Activated CD4-positive, alpha-beta T cell treated with anti-CD3 and anti-CD28 coated beads, Interleukin-2, amount 10 ng/mL, durations not matched to agents 24 days and 14 days (primary cell): ENCODE results near the gene POLR1D. TPM values are rescaled to one million over a fixed set of nuclear protein-coding genes. Genes with fewer than 3 reads are reported as not detected.
"Not testable (repeated sequence)": the region's sequence is repeated elsewhere in the genome, so short reads cannot be mapped to it uniquely, and the experiment has no call there.

ENCODE experiments used
- DNase-seq: peaks from one replicate; pipeline ENCODE4 v3.0.0; 2022
- H3K27ac Mint-ChIP-seq: one replicate; pipeline ENCODE4 v1.8.0; 2022; ENCODE audit warnings: mild to moderate bottlenecking, mixed read lengths
- H3K27me3 Mint-ChIP-seq: one replicate; pipeline ENCODE4 v1.8.0; 2022; ENCODE audit warnings: mixed read lengths
- H3K36me3 Mint-ChIP-seq: one replicate; pipeline ENCODE4 v1.8.0; 2022; ENCODE audit warnings: low read depth, mild to moderate bottlenecking, mixed read lengths
- H3K4me1 Mint-ChIP-seq: one replicate; pipeline ENCODE4 v1.8.0; 2021; ENCODE audit warnings: mixed read lengths
- H3K4me3 Mint-ChIP-seq: one replicate; pipeline ENCODE4 v1.8.0; 2022; ENCODE audit warnings: mild to moderate bottlenecking, moderate library complexity, mixed read lengths
- H3K9me3 Mint-ChIP-seq: one replicate; pipeline ENCODE4 v1.8.0; 2021; ENCODE audit warnings: mixed read lengths
- intact Hi-C: fragments of 100-400 bp; cut with micrococcal nuclease; formaldehyde crosslinking; loops from one replicate; pipeline ENCODE4 v1.15.1; 2023
- total RNA-seq: library from RNA; stranded (reverse); gene quantifications from 2 replicates; pipeline ENCODE4 v1.2.3, GENCODE V29; 2022

POLR1D gene
- total RNA-seq, 1 donor from 2014 or later = 140 TPM

GRCh38 chr13:27622102-27622820 lies 569 bp downstream of the POLR1D start:
- DNase-seq = no peak
- Mint-ChIP-seq H3K4me3 (peak overlapping the region; percentile 98), H3K27ac (peak overlapping the region; percentile 98), H3K36me3 (peaks cover 43% of the 10 kb centered on the region), H3K27me3 (no peaks in the 10 kb centered on the region), H3K4me1 (peaks cover 52% of the 10 kb centered on the region), H3K9me3 (peaks cover 3% of the 10 kb centered on the region)
- intact Hi-C loops = loop anchor here (10.0 kb wide), 1 partner anchor 247 kb away; no protein-coding TSS in a partner anchor

DNA sequence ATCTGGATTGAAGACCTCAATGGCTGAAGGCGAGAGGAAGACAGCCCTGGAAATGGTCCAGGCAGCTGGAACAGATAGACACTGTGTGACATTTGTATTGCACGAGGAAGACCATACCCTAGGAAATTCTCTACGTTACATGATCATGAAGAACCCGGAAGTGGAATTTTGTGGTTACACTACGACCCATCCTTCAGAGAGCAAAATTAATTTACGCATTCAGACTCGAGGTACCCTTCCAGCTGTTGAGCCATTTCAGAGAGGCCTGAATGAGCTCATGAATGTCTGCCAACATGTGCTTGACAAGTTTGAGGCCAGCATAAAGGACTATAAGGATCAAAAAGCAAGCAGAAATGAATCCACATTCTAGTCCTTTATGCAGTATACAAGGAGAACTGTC lies 1.2 kb downstream of the POLR1D start:
- intact Hi-C loops = loop anchor here (10.0 kb wide), 1 partner anchor 248 kb away; no protein-coding TSS in a partner anchor
- peaks cover 48% of the 10 kb centered on the region for H3K36me3 Mint-ChIP-seq
- peak overlapping the region; percentile 98 for H3K4me3 Mint-ChIP-seq
- no peak for DNase-seq
- H3K27me3 Mint-ChIP-seq = no peaks in the 10 kb centered on the region
- H3K9me3 Mint-ChIP-seq = peaks cover 3% of the 10 kb centered on the region
- peaks cover 56% of the 10 kb centered on the region for H3K4me1 Mint-ChIP-seq
- H3K27ac Mint-ChIP-seq = peak overlapping the region; percentile 10

DNA sequence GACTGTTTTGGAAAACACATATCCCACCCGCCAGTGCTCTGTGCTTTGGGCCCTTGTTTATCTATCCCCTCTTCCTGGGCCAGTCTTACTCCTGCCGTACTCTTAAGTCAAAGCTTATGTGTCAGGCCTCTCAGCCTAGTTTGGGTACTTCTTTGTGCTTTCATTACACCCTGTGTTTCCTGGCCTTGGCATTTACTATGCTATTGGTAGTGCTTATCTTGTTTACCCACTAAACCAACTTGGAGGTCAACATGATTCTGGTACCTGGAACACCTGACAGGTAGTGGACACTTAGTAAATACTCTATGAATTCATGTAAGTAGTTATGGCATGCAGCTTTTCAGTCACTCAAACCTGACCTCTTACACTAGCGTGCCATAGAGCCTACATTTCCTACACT lies 2.4 kb downstream of the POLR1D start:
- intact Hi-C loops = loop anchor here (10.0 kb wide), 1 partner anchor 249 kb away; no protein-coding TSS in a partner anchor
- Mint-ChIP-seq H3K4me3 (peak overlapping the region; percentile 22), H3K4me1 (peaks cover 52% of the 10 kb centered on the region), H3K9me3 (peaks cover 3% of the 10 kb centered on the region), H3K27me3 (no peaks in the 10 kb centered on the region), H3K36me3 (peaks cover 53% of the 10 kb centered on the region), H3K27ac (no peak overlapping the region)
- DNase-seq = no peak

DNA sequence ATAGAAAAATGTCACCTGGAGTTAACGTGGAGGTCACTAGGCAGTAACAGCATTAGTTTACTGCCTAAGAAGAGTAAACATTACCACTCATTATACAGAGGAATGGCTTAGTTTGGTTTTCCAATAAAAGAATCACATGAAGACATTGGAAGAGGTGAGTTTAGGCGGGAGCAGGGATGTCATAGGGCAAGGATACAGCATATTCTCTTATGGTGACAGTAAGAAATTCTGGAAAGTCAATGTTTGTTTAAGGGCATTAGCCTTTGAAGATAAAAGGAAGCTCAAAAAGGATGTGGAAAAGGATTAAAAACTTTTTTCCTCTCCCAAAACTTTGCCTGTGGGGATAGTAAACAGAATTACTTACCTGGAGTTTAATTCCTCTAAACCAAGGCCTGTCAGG lies 4.1 kb downstream of the POLR1D start:
- Mint-ChIP-seq H3K27ac (no peak overlapping the region), H3K36me3 (peaks cover 58% of the 10 kb centered on the region), H3K9me3 (peaks cover 3% of the 10 kb centered on the region), H3K4me3 (no peak overlapping the region), H3K27me3 (no peaks in the 10 kb centered on the region), H3K4me1 (peaks cover 48% of the 10 kb centered on the region)
- DNase-seq = no peak
- intact Hi-C loops = loop anchor here (10.0 kb wide), 1 partner anchor 251 kb away; no protein-coding TSS in a partner anchor

DNA sequence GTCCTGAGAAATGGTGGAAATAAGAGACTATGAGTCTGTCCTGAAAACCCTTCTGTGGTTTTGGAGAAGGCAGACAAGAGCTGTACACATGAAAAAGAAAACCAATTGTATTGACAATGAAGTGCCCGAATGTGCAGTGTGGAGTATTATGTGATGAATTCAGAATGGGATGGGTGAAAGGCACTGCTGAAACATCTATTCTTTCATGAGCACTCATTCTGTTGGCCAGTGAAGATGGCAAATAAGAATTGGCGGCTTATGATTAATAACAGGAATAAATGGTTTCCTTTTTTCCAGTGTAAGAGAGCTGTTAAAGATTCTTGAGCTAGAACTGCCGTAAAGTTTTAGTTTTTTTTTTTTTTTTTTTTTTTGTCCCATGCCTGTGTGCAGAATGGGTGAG lies 5.7 kb downstream of the POLR1D start:
- intact Hi-C loops = loop anchor here (10.0 kb wide), 1 partner anchor 253 kb away; no protein-coding TSS in a partner anchor
- Mint-ChIP-seq H3K36me3 (peaks cover 63% of the 10 kb centered on the region), H3K27ac (no peak overlapping the region), H3K9me3 (peaks cover 3% of the 10 kb centered on the region), H3K4me3 (no peak overlapping the region), H3K4me1 (peaks cover 61% of the 10 kb centered on the region), H3K27me3 (no peaks in the 10 kb centered on the region)
- no peak for DNase-seq

DNA sequence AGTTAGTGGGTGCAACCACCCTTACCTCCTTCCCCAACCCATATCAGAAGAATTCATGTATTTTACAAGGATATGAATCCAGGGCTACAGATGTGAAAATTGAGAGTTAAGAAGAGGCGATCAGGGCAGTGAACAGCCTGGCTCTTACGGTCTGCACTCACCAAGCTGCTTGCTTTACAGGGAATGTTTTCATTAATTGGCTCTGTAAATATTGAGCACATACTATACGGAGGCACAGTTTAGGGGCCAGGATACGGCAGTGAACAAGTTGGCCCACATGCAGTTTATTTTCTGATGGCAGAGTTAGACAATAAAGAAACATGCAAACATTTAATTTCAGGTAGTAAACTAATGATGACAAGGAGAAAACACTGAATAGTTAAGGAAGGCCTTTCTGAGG lies 6.4 kb downstream of the POLR1D start:
- H3K27me3 Mint-ChIP-seq = no peaks in the 10 kb centered on the region
- H3K27ac Mint-ChIP-seq = no peak overlapping the region
- H3K4me3 Mint-ChIP-seq = no peak overlapping the region
- peaks cover 55% of the 10 kb centered on the region for H3K4me1 Mint-ChIP-seq
- H3K9me3 Mint-ChIP-seq = peaks cover 3% of the 10 kb centered on the region
- peaks cover 62% of the 10 kb centered on the region for H3K36me3 Mint-ChIP-seq
- intact Hi-C loops = loop anchor here (10.0 kb wide), 1 partner anchor 253 kb away; no protein-coding TSS in a partner anchor
- no peak for DNase-seq

GRCh38 chr13:27628766-27629165 lies 7.1 kb downstream of the POLR1D start:
- peaks cover 49% of the 10 kb centered on the region for H3K4me1 Mint-ChIP-seq
- peaks cover 58% of the 10 kb centered on the region for H3K36me3 Mint-ChIP-seq
- intact Hi-C loops = loop anchor here (10.0 kb wide), 1 partner anchor 254 kb away; no protein-coding TSS in a partner anchor
- not testable (repeated sequence) for H3K27ac Mint-ChIP-seq, DNase-seq, H3K9me3 Mint-ChIP-seq, H3K27me3 Mint-ChIP-seq, H3K4me3 Mint-ChIP-seq

GRCh38 chr13:27631156-27631555 lies 9.5 kb downstream of the POLR1D start:
- Mint-ChIP-seq H3K4me1 (peaks cover 38% of the 10 kb centered on the region), H3K9me3 (no peaks in the 10 kb centered on the region), H3K27ac (no peak overlapping the region), H3K27me3 (no peaks in the 10 kb centered on the region), H3K4me3 (no peak overlapping the region), H3K36me3 (peaks cover 45% of the 10 kb centered on the region)
- intact Hi-C loops = no loop called here
- DNase-seq = no peak

DNA sequence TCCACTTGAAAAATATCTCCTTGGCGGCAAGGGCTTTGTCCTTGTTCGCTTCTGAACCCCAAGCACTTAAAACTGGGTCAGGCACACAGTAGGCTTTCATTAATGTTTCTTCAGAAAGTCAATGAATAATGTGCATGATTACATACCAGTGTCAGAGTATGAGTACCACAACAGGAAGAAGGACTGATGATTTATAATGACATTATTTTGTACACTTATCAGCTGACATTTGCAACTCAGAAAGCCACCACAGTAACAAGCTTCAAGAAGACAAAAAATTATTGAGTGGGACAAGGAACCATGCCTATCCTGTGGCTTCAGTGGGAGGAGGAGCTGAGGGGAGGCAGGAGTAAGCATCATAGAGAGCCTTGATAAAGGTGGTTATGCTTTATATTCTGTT lies 10.0 kb downstream of the POLR1D start:
- H3K4me3 Mint-ChIP-seq = no peak overlapping the region
- H3K27me3 Mint-ChIP-seq = no peaks in the 10 kb centered on the region
- H3K9me3 Mint-ChIP-seq = no peaks in the 10 kb centered on the region
- peaks cover 43% of the 10 kb centered on the region for H3K36me3 Mint-ChIP-seq
- H3K4me1 Mint-ChIP-seq = peaks cover 38% of the 10 kb centered on the region
- H3K27ac Mint-ChIP-seq = no peak overlapping the region
- no peak for DNase-seq
- intact Hi-C loops = no loop called here

- H3K27me3 Mint-ChIP-seq = no peaks in the 10 kb centered on the region
- no peak for DNase-seq
- no peaks in the 10 kb centered on the region for H3K9me3 Mint-ChIP-seq
- no peak overlapping the region for H3K27ac Mint-ChIP-seq
- no peak overlapping the region for H3K4me3 Mint-ChIP-seq
- peaks cover 38% of the 10 kb centered on the region for H3K36me3 Mint-ChIP-seq
- intact Hi-C loops = no loop called here
- H3K4me1 Mint-ChIP-seq = peaks cover 38% of the 10 kb centered on the region
Measured at GRCh38 chr13:27632214-27632613, 10.5 kb downstream of the POLR1D start.

GRCh38 chr13:27632648-27633047 lies 11.0 kb downstream of the POLR1D start:
- intact Hi-C loops = no loop called here
- H3K27me3 Mint-ChIP-seq = no peaks in the 10 kb centered on the region
- no peaks in the 10 kb centered on the region for H3K9me3 Mint-ChIP-seq
- DNase-seq = no peak
- H3K36me3 Mint-ChIP-seq = peaks cover 35% of the 10 kb centered on the region
- no peak overlapping the region for H3K27ac Mint-ChIP-seq
- H3K4me3 Mint-ChIP-seq = no peak overlapping the region
- peaks cover 34% of the 10 kb centered on the region for H3K4me1 Mint-ChIP-seq

- DNase-seq = no peak
- intact Hi-C loops = no loop called here
- Mint-ChIP-seq H3K4me1 (peaks cover 38% of the 10 kb centered on the region), H3K9me3 (no peaks in the 10 kb centered on the region), H3K36me3 (peaks cover 28% of the 10 kb centered on the region), H3K27ac (no peak overlapping the region), H3K27me3 (no peaks in the 10 kb centered on the region), H3K4me3 (no peak overlapping the region)
Measured at GRCh38 chr13:27634231-27634630, 12.5 kb downstream of the POLR1D start.

GRCh38 chr13:27634791-27635190 lies 13.1 kb downstream of the POLR1D start:
- Mint-ChIP-seq H3K27me3 (no peaks in the 10 kb centered on the region), H3K9me3 (no peaks in the 10 kb centered on the region), H3K4me1 (peaks cover 38% of the 10 kb centered on the region), H3K27ac (no peak overlapping the region), H3K36me3 (peaks cover 30% of the 10 kb centered on the region), H3K4me3 (no peak overlapping the region)
- intact Hi-C loops = no loop called here
- DNase-seq = no peak

- Mint-ChIP-seq H3K36me3 (peaks cover 28% of the 10 kb centered on the region), H3K4me1 (peaks cover 39% of the 10 kb centered on the region)
Measured at GRCh38 chr13:27635266-27635665, 13.6 kb downstream of the POLR1D start.

More at GRCh38 chr13:27635266-27635665, 13.6 kb downstream of the POLR1D start:
- Mint-ChIP-seq H3K9me3 (no peaks in the 10 kb centered on the region), H3K27ac (no peak overlapping the region), H3K27me3 (no peaks in the 10 kb centered on the region), H3K4me3 (no peak overlapping the region)
- intact Hi-C loops = no loop called here
- DNase-seq = peak; percentile 20
